ENCODE measurements around the gene LIG4. TPM values are rescaled to one million over a fixed set of nuclear protein-coding genes. Genes with fewer than 3 reads are reported as not detected.

The LIG4 gene
- total and polyA plus RNA-seq, 8 donors: 4.0 to 13.9 (median 7.6) TPM; not detected in 1

DNA sequence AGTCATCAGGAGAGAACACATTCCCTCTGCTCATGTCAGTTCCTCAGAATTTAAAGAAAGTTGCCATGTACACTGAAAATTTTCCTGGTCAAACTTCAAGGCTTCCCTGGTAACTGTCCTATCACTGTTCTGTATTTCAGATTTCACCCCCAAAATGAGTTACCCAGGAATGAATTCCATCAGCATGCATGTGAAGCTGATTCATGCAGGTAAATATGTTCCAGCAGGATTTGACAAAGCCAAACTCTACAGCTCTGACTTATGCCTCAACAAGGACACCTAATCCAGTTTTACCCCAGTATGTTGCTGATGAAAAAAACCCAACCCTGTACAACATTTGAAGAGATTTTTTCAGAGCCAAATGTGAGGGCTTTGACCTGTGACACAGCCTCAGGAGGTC lies 21.5 kb downstream of the LIG4 start:
- H3K27ac ChIP-seq: no peak overlapping the region
- no peaks in the 10 kb centered on the region for H3K27me3 ChIP-seq
- H3K4me1 ChIP-seq: no peaks in the 10 kb centered on the region
- no peak overlapping the region for H3K4me3 ChIP-seq
- peaks cover 0 to 19% (median 14%) of the 10 kb centered on the region in 4 donors for H3K9me3 ChIP-seq
- TF ChIP-seq EP300 (IDR thresholded peaks at IDR 0.05) (no peak), POLR2A (IDR thresholded peaks at IDR 0.05) (no peak), POLR2AphosphoS5 (IDR thresholded peaks at IDR 0.05) (no peak)
- TF ChIP-seq, protein P1, sequence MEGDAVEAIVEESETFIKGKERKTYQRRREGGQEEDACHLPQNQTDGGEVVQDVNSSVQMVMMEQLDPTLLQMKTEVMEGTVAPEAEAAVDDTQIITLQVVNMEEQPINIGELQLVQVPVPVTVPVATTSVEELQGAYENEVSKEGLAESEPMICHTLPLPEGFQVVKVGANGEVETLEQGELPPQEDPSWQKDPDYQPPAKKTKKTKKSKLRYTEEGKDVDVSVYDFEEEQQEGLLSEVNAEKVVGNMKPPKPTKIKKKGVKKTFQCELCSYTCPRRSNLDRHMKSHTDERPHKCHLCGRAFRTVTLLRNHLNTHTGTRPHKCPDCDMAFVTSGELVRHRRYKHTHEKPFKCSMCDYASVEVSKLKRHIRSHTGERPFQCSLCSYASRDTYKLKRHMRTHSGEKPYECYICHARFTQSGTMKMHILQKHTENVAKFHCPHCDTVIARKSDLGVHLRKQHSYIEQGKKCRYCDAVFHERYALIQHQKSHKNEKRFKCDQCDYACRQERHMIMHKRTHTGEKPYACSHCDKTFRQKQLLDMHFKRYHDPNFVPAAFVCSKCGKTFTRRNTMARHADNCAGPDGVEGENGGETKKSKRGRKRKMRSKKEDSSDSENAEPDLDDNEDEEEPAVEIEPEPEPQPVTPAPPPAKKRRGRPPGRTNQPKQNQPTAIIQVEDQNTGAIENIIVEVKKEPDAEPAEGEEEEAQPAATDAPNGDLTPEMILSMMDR (IDR thresholded peaks at IDR 0.05): no peak
- no peak for DNase-seq
- H3K36me3 ChIP-seq: no peaks in the 10 kb centered on the region
- intact Hi-C loops (cut with DNase I; ENCODE audit: low total_unique reads): no loop called here

DNA sequence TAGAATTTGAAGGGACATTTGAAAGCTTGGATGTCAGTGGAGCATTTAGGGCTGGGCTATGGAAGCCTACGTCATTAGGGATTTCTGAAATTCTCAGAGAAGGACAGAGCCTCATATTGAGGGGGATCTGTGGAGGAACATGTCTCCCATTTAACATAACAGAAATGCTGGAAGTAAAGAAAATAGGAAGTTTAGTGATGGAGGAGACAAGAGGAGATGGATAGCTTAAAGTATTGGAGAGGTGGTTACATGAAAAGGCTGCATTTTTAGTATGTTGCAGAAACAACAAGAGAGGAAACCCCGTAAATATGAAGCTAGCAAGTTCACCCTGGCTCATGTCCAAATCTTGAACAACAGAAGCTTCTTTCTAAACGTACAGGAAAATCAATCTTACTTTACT lies 24.4 kb downstream of the LIG4 start:
- no peak overlapping the region for H3K4me3 ChIP-seq
- WGBS, 5 donors: 50 to 68% (median 62%) methylated on average over 3 of the region's 3 CpGs
- no peaks in the 10 kb centered on the region for H3K4me1 ChIP-seq
- TF ChIP-seq EP300 (IDR thresholded peaks at IDR 0.05) (no peak), POLR2A (IDR thresholded peaks at IDR 0.05) (no peak), POLR2AphosphoS5 (IDR thresholded peaks at IDR 0.05) (no peak)
- TF ChIP-seq, protein P1 (IDR thresholded peaks at IDR 0.05): no peak
- H3K36me3 ChIP-seq: no peaks in the 10 kb centered on the region
- no peak for DNase-seq
- H3K27me3 ChIP-seq: no peaks in the 10 kb centered on the region
- intact Hi-C loops (cut with DNase I; ENCODE audit: low total_unique reads): no loop called here
- H3K9me3 ChIP-seq: peaks cover 0 to 18% (median 14%) of the 10 kb centered on the region in 4 donors
- no peak overlapping the region for H3K27ac ChIP-seq

DNA sequence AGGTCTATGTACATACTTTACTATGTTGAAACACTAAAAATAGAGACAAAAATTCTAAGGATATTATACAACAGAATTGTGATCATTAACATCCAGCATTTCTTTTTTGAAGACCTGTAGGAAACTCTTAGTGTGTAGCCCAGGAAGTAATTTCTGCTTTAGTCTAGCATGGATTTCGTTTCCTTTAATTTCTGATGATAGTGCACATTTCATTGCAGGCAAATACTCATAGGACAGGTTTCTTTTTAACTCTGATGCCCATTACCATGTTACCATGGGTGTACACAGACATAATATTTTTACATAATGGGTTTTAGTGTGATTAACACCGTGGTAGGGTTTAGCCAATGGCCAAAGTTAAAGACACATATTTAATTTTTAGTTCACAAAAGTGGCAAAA lies 27.1 kb downstream of the LIG4 start:
- no peak for DNase-seq
- TF ChIP-seq EP300 (IDR thresholded peaks at IDR 0.05): no peak
- TF ChIP-seq, protein P1 (IDR thresholded peaks at IDR 0.05): no peak
- no peak for TF ChIP-seq POLR2AphosphoS5 (IDR thresholded peaks at IDR 0.05)
- no peak for TF ChIP-seq POLR2A (IDR thresholded peaks at IDR 0.05)
- no peak overlapping the region for H3K4me3 ChIP-seq
- no peaks in the 10 kb centered on the region for H3K9me3 ChIP-seq
- no peak overlapping the region for H3K27ac ChIP-seq
- no peaks in the 10 kb centered on the region for H3K36me3 ChIP-seq
- 55 to 68% (median 63%) methylated on average over 2 of the region's 2 CpGs for WGBS, 5 donors
- no peaks in the 10 kb centered on the region for H3K4me1 ChIP-seq
- intact Hi-C loops (cut with DNase I; ENCODE audit: low total_unique reads): no loop called here
- no peaks in the 10 kb centered on the region for H3K27me3 ChIP-seq

DNA sequence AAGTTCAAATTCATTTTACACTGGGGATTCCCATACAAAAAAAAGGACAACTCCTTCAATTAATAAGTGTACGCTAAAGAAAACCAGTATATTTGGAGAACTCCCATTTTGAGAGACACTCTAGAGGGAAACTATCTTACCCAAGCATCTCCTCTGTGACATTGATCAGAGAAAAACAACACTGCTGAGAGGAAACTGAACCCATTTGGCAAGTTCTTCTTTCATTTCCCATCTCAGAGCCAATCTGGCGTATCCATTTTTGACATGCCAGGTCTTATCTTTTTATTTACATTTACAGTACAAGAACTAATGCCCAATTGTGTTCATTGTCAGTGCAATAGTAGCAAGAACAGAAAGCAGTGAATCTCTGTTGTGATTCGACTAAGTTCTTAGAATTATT lies 30.1 kb downstream of the LIG4 start:
- 67 to 81% (median 79%) methylated on average over 3 of the region's 3 CpGs for WGBS, 5 donors
- TF ChIP-seq, protein P1 (IDR thresholded peaks at IDR 0.05): no peak
- no peak for TF ChIP-seq EP300 (IDR thresholded peaks at IDR 0.05)
- no peak for TF ChIP-seq POLR2A (IDR thresholded peaks at IDR 0.05)
- TF ChIP-seq POLR2AphosphoS5 (IDR thresholded peaks at IDR 0.05): no peak

More for the DNA sequence above, 30.1 kb downstream of the LIG4 start:
- no peaks in the 10 kb centered on the region for H3K4me1 ChIP-seq
- H3K27ac ChIP-seq: no peak overlapping the region
- no peaks in the 10 kb centered on the region for H3K9me3 ChIP-seq
- no peaks in the 10 kb centered on the region for H3K27me3 ChIP-seq
- no peak for DNase-seq
- no peak overlapping the region for H3K4me3 ChIP-seq
- H3K36me3 ChIP-seq: no peaks in the 10 kb centered on the region
- intact Hi-C loops (cut with DNase I; ENCODE audit: low total_unique reads): no loop called here

Measured in stomach (tissue), 9 donors.